Stimulated activated CD4-positive, alpha-beta T cell treated with anti-CD3 and anti-CD28 coated beads, Interleukin-1b, Interleukin-23, amount 100 ng/mL, for 48 hours (primary cell): ENCODE results near the gene SGTB.
"Not testable (repeated sequence)": the region's sequence is repeated elsewhere in the genome, so short reads cannot be mapped to it uniquely, and the experiment has no call there.

Source experiments
- DNase-seq: peaks from one replicate; pipeline ENCODE4 v3.0.0-alpha.2; 2020

Gene SGTB

GRCh38 chr5:65732046-65732445, 10.1 kb upstream of the SGTB start:
- DNase-seq = not testable (repeated sequence)

DNA sequence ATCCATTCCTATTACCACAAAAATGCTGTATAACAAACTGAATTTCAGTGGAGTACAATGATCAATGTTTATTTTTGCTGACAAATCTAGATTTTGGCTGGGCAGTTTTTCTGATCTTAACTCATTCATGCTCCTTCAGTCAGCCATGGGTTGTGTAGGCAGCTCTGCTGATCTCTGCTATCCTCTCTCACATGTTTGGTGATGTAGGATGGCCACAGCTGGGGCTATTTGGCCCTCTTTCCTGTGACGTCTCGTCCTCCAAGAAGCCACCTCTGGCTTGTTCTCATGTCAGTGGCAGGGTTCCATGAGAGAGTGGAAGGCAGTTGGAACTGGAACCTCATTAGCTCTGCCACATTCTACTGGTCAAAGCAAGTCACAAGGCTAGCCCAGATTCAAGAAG, 9.0 kb upstream of the SGTB start:
- no peak for DNase-seq

DNA sequence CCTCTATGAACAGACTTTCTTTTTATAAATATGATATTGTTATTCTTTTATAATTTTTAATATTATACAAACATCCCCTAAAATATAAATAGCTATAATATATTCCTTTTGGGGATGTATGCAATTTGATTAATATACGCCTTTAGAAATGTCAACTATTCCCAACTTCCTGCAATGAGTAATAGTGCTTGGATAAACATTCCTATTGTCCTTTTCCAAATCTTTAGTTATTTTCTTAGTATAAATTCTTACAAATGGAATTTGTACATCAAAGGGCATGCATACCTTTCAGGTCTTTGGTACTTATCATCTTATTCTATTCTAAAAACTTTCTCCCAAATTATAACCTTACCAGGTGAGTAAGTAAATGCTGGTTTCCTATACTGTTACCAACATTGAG, 6.3 kb upstream of the SGTB start:
- no peak for DNase-seq

DNA sequence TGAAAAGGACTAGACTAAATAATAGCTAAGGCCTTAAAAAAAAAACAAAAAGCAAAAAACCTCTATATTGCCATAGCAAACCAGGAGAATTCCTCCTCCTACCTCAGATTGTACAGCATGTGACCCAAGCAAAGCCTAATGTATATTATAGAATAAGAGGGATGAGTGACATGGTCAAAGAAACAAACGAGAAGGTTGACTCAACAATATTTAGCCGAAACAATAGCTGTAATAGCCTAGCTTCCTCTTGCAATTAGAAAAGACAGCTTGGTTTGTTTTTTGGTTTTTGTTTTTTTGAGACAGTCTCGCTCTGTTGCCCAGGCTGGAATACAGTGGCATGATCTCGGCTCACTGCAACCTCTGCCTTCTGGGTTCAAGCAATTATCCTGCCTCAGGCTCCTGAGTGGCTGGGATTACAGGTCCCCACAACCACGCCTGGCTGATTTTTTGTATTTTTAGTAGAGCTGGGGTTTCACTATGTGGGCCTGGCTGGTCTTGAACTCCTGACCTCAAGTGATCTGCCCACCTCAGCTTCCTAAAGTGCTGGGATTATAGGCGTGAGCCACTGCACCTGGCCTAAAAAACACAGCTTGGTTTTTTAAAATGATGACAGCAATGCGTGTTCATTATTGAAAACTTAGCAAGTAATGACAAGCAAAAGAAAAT, 5.7 kb upstream of the SGTB start:
- no peak for DNase-seq

DNA sequence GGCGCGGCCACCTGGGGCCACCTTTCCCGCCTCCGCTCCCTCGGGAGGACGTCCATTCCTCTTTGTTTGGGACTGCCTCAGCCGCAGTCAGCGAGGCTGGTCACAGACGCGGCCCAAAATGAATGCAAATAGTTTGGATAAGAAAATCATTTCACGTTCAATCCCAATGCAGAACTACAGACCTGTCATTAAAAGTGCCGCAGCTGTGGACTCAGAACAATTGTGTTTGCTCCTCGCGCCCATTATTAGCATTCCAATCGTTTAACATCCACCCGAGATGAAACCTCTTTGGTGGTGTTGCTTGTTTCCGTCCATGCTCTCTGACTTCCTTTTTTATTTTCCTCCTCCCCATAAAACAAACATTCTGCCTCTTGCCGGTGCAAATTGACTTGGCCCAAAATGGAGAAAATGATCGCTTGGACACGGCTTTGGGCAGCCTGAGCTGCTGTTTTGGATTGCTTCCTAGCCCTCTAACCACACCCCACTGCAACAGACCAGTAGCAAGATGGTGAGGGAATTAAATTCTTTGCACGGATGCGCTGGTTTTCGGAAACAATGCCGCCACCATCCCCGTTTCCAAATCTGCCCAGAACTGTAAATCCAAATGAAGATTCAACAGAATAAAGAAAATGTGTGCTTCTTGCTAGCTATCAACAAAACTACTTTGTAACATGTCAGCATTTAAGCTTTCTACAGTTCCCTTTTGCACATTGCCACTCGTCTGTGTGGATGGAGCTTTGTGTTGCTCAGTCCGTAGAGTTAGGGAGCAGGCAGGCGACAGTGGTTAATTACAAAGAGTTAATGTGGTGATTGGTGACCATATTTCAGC, 880 bp upstream of the SGTB start:
- no peak for DNase-seq

GRCh38 chr5:65721050-65721719, 724 bp downstream of the SGTB start:
- DNase-seq = no peak

DNA sequence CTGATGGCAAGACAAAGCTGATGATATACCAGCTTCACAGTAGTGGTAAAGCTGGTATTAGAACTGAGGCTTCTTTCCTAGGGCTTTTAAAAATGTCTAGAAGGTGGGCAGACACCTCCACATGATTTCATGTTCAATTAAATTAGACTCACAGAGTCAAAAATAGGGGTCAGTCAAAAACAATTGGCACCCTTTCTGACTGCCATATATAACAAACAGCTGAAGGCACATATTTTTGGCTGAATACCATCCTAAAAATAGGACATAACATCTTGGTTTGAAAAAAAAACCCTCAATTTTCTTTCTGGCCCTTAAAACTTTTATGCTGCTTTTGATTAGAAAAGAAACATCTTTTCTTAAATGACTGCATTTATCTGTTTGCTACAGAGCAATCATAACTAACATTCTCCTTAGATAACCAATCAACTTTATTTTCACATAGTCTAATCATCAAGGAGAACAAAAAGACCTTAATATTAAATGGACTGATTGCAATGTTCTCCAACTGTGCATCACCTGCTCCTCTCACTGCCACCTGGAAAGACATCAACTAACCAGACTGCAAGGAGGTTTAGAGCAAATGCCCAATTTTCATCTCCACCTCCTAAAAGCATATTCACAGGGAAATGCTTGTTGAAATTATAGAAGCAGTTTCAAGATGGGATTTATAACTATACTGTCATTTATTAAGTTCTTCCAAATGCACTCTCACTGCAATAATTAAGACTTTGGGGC, 3.2 kb downstream of the SGTB start:
- no peak for DNase-seq

DNA sequence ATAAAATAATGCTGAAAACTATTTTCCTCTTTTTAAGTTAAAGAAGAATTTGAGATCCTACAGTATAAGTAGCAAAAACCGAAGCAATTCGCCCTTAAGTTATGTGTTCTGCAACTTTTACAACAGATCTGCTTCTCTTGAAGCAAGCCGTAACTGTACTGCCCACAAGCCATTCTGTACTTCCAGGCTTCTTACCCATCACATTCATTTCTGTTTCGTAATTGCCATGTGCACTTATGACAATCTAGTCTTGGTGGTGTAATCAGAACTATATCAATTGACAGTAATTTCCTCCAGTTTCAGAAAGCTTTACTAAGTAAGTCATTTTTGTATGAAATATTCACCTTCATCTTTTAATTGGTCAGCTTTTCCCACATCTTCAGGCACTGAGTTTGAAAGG, 13.8 kb downstream of the SGTB start:
- no peak for DNase-seq

GRCh38 chr5:65707663-65708062, 14.2 kb downstream of the SGTB start:
- DNase-seq = no peak

- DNase-seq = no peak
Observed at GRCh38 chr5:65704621-65705239, 17.2 kb downstream of the SGTB start.

GRCh38 chr5:65702036-65702435, 19.9 kb downstream of the SGTB start:
- DNase-seq = no peak

DNA sequence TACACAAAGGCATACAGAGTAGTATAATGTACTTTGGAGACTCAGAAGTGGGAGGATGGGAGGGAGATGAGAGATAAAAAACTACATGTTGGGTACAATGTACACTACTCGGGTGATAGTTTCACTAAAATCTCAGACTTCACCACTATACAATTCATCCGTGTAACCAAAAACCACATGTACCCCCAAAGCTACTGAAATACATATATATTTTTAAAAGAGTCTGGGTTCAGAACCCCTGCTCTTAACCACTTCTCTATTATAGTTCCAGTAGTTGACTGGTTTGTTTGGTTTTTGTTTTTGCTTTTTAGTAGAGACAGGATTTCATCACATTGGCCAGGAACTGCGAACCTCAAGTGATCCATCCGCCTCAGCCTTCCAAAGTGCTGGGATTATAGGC, 22.6 kb downstream of the SGTB start:
- no peak for DNase-seq

GRCh38 chr5:65696892-65697291, 25.0 kb downstream of the SGTB start:
- no peak for DNase-seq

- DNase-seq = no peak
Observed at GRCh38 chr5:65695896-65696295, 26.0 kb downstream of the SGTB start.

GRCh38 chr5:65695162-65695755, 26.6 kb downstream of the SGTB start:
- no peak for DNase-seq

DNA sequence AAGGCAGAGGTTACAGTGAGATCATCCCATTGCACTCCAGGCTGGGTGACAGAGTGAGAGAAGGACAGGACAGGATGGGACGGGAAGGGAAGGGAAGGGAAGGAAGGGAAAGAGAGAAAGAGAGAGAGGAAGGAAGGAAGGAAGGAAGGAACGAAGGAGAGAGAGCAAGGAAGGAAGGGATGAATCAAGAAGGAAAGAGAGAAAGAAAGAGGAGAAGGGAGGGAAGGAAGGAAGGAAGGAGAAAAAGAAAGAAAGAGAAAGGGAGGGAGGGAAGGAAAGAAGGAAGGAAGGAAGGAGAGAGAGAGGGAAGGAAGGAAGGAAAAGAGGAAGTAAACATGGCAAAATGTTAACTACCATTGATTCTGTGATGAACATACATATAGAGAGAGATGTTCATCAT, 28.8 kb downstream of the SGTB start:
- no peak for DNase-seq

DNA sequence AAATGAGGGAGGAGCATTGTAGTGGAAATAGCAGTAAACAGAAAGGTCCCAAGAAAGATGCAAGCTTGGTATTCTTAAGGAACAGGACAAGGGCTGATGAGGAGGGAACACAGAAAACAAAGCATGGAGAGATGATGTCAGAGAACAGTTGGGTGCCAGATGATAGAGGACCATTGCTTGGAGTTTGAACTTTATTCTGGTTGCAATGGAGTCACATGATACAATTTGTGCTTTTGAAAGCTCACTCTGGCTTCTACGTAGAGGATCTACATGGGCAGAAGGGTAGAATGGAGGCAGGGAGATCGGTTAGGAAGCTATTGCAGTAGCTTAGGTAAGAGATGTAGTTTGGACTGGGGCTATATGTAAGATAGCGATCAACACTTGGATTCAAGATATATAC, 39.8 kb downstream of the SGTB start:
- DNase-seq = no peak

GRCh38 chr5:65676056-65676455, 45.9 kb downstream of the SGTB start:
- not testable (repeated sequence) for DNase-seq

- no peak for DNase-seq
Observed at GRCh38 chr5:65674749-65675148, 47.2 kb downstream of the SGTB start.

GRCh38 chr5:65672796-65673195, 49.1 kb downstream of the SGTB start:
- no peak for DNase-seq

DNA sequence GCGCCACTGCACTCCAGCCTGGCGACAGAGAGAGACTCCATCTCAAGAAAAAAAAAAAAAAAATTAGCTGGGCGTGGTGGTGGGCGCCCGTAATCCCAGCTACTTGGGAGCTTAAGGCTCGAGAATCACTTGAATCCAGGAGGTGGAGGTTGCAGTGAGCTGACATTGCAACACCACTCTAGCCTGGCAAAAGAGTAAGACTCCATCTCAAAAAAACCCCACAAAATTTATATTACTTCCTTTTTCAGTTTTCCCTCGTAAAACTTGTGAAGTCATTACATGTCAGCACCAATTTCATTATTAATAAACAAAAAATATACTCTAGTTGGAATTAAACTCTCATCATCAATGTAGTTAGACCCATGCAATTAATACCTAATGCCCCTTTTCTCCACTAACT, 53.2 kb downstream of the SGTB start:
- DNase-seq = no peak

DNA sequence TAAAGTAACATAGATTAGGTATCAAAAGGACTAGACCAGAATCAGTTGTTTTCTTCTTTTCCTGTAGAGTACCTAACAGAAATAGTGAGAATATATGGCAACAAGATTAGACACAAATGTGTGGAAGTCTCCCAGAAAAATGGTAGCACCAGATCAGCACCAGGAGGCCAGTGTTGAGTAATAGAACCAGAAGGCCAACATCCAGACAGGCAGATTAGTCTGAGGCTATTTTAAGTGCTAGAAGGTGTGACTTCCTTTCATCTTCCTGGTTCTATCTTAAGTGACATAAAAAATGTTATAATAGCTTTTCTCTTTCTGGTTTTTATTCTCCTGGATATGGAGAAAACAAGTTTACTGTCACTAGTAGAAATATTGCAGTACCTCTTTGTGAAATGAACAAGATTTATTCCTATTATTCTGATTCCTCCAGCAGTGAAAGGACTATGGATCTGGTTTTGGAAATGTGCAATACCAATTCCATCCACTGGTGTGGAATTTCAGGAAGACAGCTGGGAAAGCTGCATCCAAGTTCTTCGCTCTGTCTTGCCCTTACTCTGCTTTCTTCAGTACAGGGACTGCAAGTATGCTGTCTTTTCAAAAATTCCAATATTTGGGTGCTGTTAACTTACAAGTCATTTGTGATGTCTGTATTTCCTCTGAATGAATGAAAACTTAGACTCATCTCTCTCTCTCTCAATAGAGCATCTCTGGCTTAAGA, 57.9 kb downstream of the SGTB start:
- no peak for DNase-seq
